A549 (cell line): ENCODE measurements around the gene SUSD1. TPM values are rescaled to one million over a fixed set of nuclear protein-coding genes. Genes with fewer than 3 reads are reported as not detected.

Experiments
- ATAC-seq, 2 experiments: fragments of 200-7000 bp in 1 of 2; fragments of >200 bp in 1 of 2; cut with Nextera tagmentation in 1 of 2; cut with Tn5 transposase in 1 of 2; 3 replicates each; pipeline versions ENCODE4 v1.8.0 to v1.9.1; 2018 to 2020; ENCODE audit warnings: mild to moderate bottlenecking in 1 of 2, moderate library complexity in 1 of 2
- CTCF ChIA-PET: fragments of 300-600 bp; sonication (Branson Sonifier 250); formaldehyde crosslinking; extraction: SDS; loops from one replicate; lab custom pipeline; 2021; ENCODE audit warnings: antibody characterized with exemption, inconsistent platforms; lab: Yijun Ruan, JAX
- POLR2A ChIA-PET: fragments of 350-600 bp; formaldehyde crosslinking; extraction: SDS; loops from one replicate; lab custom pipeline; 2021; ENCODE audit warnings: antibody characterized with exemption, inconsistent platforms; lab: Yijun Ruan, JAX
- DNase-seq, 2 experiments: peaks; one replicate each; pipeline versions ENCODE4 v3.0.0 to v3.0.0-alpha.2; 2011 to 2016; ENCODE audit warnings: low read depth in 1 of 2, low spot score in 1 of 2
- FAIRE-seq: peaks from 2 replicates; lab custom pipeline; 2011; peaks lifted over from hg19 to GRCh38; lab: Jason Lieb, UNC
- H3K27ac ChIP-seq, 2 experiments: fragments of >200 bp; sonication (Bioruptor Twin); formaldehyde crosslinking; 3 replicates each; pipeline ENCODE4 v1.5.1; 2016 to 2017
- H3K4me1 ChIP-seq: fragments of >200 bp; sonication (Bioruptor Twin); formaldehyde crosslinking; 3 replicates; pipeline ENCODE4 v1.6.1; 2016
- H3K4me2 ChIP-seq: fragments of >200 bp; sonication (Bioruptor Twin); formaldehyde crosslinking; 3 replicates; pipeline ENCODE4 v1.6.1; 2016
- H3K4me3 ChIP-seq: fragments of >200 bp; sonication (Bioruptor Twin); formaldehyde crosslinking; 3 replicates; pipeline ENCODE4 v1.5.1; 2016
- H3K9me3 ChIP-seq: fragments of >200 bp; sonication (Bioruptor Twin); formaldehyde crosslinking; 3 replicates; pipeline ENCODE4 v1.6.1; 2016
- BHLHE40 ChIP-seq: IDR thresholded peaks from 2 replicates; pipeline ENCODE4 v1.6.1; 2012; ENCODE audit warnings: low read depth, low read length, inconsistent platforms
- CBX8 ChIP-seq: fragments of 200-600 bp; sonication (generic); IDR thresholded peaks from 2 replicates; pipeline ENCODE4 v1.6.1; 2016
- CHD4 ChIP-seq: fragments of 200-600 bp; sonication (generic); IDR thresholded peaks from 2 replicates; pipeline ENCODE4 v1.6.1; 2016; ENCODE audit warnings: antibody characterized with exemption, mild to moderate bottlenecking, borderline replicate concordance
- EHF ChIP-seq: fragments of 250-450 bp; sonication (Bioruptor Pico); IDR thresholded peaks from 2 replicates; pipeline ENCODE4 v1.5.0; 2020; ENCODE audit warnings: mild to moderate bottlenecking
- EHMT2 ChIP-seq: fragments of 200-600 bp; sonication (generic); IDR thresholded peaks from 2 replicates; pipeline ENCODE4 v1.6.1; 2016; ENCODE audit warnings: antibody characterized with exemption, low read depth, mild to moderate bottlenecking, moderate library complexity
- FOXS1 ChIP-seq: fragments of 250-450 bp; sonication (Bioruptor Pico); IDR thresholded peaks from 2 replicates; pipeline ENCODE4 v1.5.0; 2020; ENCODE audit warnings: mild to moderate bottlenecking, moderate library complexity
- HDAC2 ChIP-seq: fragments of 200-600 bp; sonication (generic); IDR thresholded peaks from 2 replicates; pipeline ENCODE4 v1.6.1; 2016
- HOXB5 ChIP-seq: fragments of 250-450 bp; sonication (Bioruptor Pico); IDR thresholded peaks from 2 replicates; pipeline ENCODE4 v1.5.0; 2020; ENCODE audit warnings: mild to moderate bottlenecking, moderate library complexity
- MYC ChIP-seq: IDR thresholded peaks from 2 replicates; pipeline ENCODE4 v1.6.1; 2012; ENCODE audit warnings: mild to moderate bottlenecking, inconsistent platforms, low read length, improper control_type of control experiment, borderline replicate concordance
- NFE2L2 ChIP-seq: fragments of 150-350 bp; conservative IDR thresholded peaks from 2 replicates; pipeline ENCODE4 v1.6.1; 2014; ENCODE audit warnings: low read length
- NPAS2 ChIP-seq: fragments of 250-450 bp; sonication (Bioruptor Pico); IDR thresholded peaks from 2 replicates; pipeline ENCODE4 v1.8.0; 2022; ENCODE audit warnings: mild to moderate bottlenecking, moderate library complexity, borderline replicate concordance
- NR3C1 ChIP-seq: fragments of >200 bp; sonication (Bioruptor Twin); formaldehyde crosslinking; IDR thresholded peaks from 3 replicates; pipeline ENCODE4 v1.6.1; 2017
- POLR2AphosphoS2 ChIP-seq: conservative IDR thresholded peaks from 2 replicates; pipeline ENCODE4 v1.6.1; 2012; ENCODE audit warnings: low read length, improper control_type of control experiment, inconsistent platforms
- RAD21 ChIP-seq, 2 experiments: fragments of >200 bp in 1 of 2; sonication (Bioruptor Twin) in 1 of 2; formaldehyde crosslinking in 1 of 2; IDR thresholded peaks in 1 of 2; conservative IDR thresholded peaks in 1 of 2; 2 replicates in 1 of 2; 3 replicates in 1 of 2; pipeline ENCODE4 v1.6.1; 2012 to 2018; ENCODE audit warnings: inconsistent platforms in 1 of 2
- RCOR1 ChIP-seq: fragments of 150-350 bp; IDR thresholded peaks from 2 replicates; pipeline ENCODE4 v1.6.1; 2014; ENCODE audit warnings: antibody characterized with exemption, low read length, low read depth
- RNF2 ChIP-seq: fragments of 200-600 bp; sonication (generic); IDR thresholded peaks from 2 replicates; pipeline ENCODE4 v1.6.1; 2016; ENCODE audit warnings: low read depth, mild to moderate bottlenecking, antibody characterized with exemption, moderate library complexity, borderline replicate concordance
- TFCP2L1 ChIP-seq: fragments of 250-450 bp; sonication (Bioruptor Pico); IDR thresholded peaks from 2 replicates; pipeline ENCODE4 v1.5.0; 2021; ENCODE audit warnings: mild to moderate bottlenecking
- TP53 ChIP-seq: fragments of 250-450 bp; sonication (Bioruptor Pico); IDR thresholded peaks from 2 replicates; pipeline ENCODE4 v1.5.0; 2021; ENCODE audit warnings: mild to moderate bottlenecking, moderate library complexity
- ZFP36 ChIP-seq: fragments of 450-650 bp; IDR thresholded peaks from 2 replicates; pipeline ENCODE4 v1.6.1; 2014; ENCODE audit warnings: borderline replicate concordance; ENCODE audit not compliant: partially characterized antibody
- ZNF302 ChIP-seq: fragments of 250-450 bp; sonication (Bioruptor Pico); IDR thresholded peaks from 2 replicates; pipeline ENCODE4 v1.9.0; 2021; ENCODE audit warnings: inconsistent platforms, mild to moderate bottlenecking, moderate library complexity
- WGBS: methylation state at CpG from one replicate; pipeline ENCODE4 v1.1.6; 2017; ENCODE audit errors: missing lambda C conversion rate; 5-methylcytosine and 5-hydroxymethylcytosine counted together
- polyA plus RNA-seq, 4 experiments: library from polyadenylated mRNA; depleted of rRNA in 3 of 4; stranded (reverse); fragments of >200 nt; fragmentation: RNase III in 1 of 4; extraction: RNeasy Plus Mini Kit Qiagen cat#74134 plus additional on column Dnase treatment in 1 of 4; gene quantifications; 2 replicates in 3 of 4; 3 replicates in 1 of 4; pipeline ENCODE4 v1.2.3, GENCODE V29; 2011 to 2017
- TF ChIP-seq, protein P1 (sequence below): fragments of >200 bp; sonication (Bioruptor Twin); formaldehyde crosslinking; IDR thresholded peaks from 2 replicates; pipeline ENCODE4 v1.6.1; 2016
- TF ChIP-seq, protein P2 (sequence below): fragments of >200 bp; sonication (Bioruptor Twin); formaldehyde crosslinking; IDR thresholded peaks from 3 replicates; pipeline ENCODE4 v1.6.1; 2016
- TF ChIP-seq, protein P3 (sequence below): fragments of 250-450 bp; sonication (Bioruptor Pico); IDR thresholded peaks from 2 replicates; pipeline ENCODE4 v1.5.0; 2020; ENCODE audit warnings: low read depth, mild to moderate bottlenecking, moderate library complexity
- TF ChIP-seq, protein P4 (sequence below): IDR thresholded peaks from 2 replicates; pipeline ENCODE4 v1.6.1; 2012

The SUSD1 gene
- polyA plus RNA-seq, 2 of the 4 experiments (the other 2 are of a cell fraction), result 15.7 to 18.6 TPM

DNA sequence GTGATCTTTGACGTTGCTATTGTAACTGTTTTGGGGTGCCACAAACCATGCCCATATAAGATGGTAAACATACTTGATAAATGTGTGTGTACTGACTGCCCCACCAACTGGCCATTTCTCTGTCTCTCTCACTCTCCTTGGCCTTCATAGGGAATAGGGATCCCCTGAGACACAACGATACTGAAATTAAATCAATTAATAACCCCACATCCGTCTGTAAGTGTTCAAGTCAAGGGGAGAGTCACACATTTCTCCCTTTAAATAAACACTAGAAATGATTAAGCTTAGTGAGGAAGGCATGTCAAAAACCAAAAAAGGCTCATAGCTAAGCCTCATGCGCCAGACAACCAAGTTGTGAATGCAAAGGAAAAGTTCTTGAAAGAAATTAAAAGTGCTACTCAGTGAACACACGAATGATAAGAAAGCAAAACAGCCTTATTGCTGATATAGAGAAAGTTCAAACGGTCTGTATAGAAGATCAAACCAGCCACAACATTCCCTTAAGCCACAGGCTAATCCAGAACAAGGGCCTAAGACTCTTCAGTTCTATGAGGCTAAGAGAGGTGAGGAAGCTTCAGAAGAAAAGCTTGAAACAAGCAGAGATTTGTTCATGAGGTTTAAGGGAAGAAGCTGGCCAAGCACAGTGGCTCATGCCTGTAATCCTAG lies 167.4 kb downstream of the SUSD1 start:
- no peaks in the 10 kb centered on the region for H3K9me3 ChIP-seq
- no peak for TF ChIP-seq ZFP36
- TF ChIP-seq, protein P1, sequence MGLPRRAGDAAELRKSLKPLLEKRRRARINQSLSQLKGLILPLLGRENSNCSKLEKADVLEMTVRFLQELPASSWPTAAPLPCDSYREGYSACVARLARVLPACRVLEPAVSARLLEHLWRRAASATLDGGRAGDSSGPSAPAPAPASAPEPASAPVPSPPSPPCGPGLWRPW, result no peak
- TF ChIP-seq TFCP2L1 (CRISPR knock-in tag), result no peak
- no peak for TF ChIP-seq EHMT2
- TF ChIP-seq CBX8, result no peak
- no peak for TF ChIP-seq RAD21 (conservative IDR thresholded peaks at IDR 0.05 in 1 of 2, IDR thresholded peaks at IDR 0.05 in 1 of 2)
- no peak for TF ChIP-seq NFE2L2
- no peak for TF ChIP-seq TP53
- TF ChIP-seq FOXS1 (CRISPR knock-in tag), result no peak
- TF ChIP-seq, protein P2, sequence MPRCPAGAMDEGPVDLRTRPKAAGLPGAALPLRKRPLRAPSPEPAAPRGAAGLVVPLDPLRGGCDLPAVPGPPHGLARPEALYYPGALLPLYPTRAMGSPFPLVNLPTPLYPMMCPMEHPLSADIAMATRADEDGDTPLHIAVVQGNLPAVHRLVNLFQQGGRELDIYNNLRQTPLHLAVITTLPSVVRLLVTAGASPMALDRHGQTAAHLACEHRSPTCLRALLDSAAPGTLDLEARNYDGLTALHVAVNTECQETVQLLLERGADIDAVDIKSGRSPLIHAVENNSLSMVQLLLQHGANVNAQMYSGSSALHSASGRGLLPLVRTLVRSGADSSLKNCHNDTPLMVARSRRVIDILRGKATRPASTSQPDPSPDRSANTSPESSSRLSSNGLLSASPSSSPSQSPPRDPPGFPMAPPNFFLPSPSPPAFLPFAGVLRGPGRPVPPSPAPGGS, result no peak
- H3K4me2 ChIP-seq, result no peak overlapping the region
- ChIA-PET CTCF (interaction anchor here (0.9 to 1.5 kb wide), 4 partner anchors 13 to 353 kb away, joined by 3 to 4 read pairs (median 3); no protein-coding TSS in a partner anchor), POLR2A (no interaction called here)
- no peak for FAIRE-seq
- peak overlapping the region in 1 of 2 experiments; percentile 43; a peak in 4 of 6 replicates for H3K27ac ChIP-seq
- WGBS, result 82% methylated on average over 6 of the region's 6 CpGs
- DNase-seq, result no peak
- ATAC-seq, result no peak
- no peak overlapping the region for H3K4me3 ChIP-seq
- H3K4me1 ChIP-seq, result peaks cover 26% of the 10 kb centered on the region

DNA sequence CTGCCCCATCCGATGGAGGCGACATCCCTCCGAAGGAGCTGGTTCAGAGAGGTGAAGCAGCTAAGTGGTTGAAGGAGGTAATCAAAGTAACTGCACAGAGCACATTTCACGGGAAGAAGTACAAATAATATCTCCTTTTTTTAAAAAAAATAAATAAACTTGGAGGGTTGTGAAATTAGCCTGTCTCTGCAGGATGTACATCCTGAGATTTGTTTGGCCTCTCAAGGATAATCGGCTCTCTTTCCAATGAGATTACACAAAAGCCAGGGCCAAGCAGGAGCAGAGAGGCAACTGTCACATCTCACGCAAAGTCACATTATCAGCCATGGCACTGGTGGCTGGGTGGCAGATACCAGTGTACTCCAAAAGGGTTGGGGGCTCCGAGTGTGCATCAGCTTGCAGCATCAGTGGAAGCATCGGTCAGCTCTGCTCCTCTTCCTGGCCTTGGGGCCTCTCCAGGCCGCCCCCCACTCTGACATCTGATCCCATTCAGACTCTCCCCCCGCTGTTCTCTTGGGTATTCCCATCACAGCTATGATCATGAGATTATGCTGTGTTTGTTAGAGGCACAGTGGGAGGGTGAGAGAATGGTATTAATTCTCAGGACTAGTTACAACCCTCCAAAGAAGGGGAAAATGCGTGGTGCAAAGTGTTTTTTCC lies 168.6 kb downstream of the SUSD1 start:
- H3K4me1 ChIP-seq, result peaks cover 14% of the 10 kb centered on the region
- no peak overlapping the region for H3K4me2 ChIP-seq
- H3K9me3 ChIP-seq, result no peaks in the 10 kb centered on the region
- H3K4me3 ChIP-seq, result no peak overlapping the region
- 86% methylated on average over 11 of the region's 11 CpGs for WGBS
- no peak for FAIRE-seq
- ATAC-seq, result no peak
- TF ChIP-seq EHF (no peak), RCOR1 (no peak), POLR2AphosphoS2 (no peak), BHLHE40 (no peak), NR3C1 (no peak), RNF2 (no peak), NPAS2 (CRISPR knock-in tag) (no peak), CBX8 (no peak), HDAC2 (no peak), ZNF302 (CRISPR knock-in tag) (no peak), HOXB5 (CRISPR knock-in tag) (no peak), CHD4 (no peak), MYC (no peak)
- TF ChIP-seq, protein P3, sequence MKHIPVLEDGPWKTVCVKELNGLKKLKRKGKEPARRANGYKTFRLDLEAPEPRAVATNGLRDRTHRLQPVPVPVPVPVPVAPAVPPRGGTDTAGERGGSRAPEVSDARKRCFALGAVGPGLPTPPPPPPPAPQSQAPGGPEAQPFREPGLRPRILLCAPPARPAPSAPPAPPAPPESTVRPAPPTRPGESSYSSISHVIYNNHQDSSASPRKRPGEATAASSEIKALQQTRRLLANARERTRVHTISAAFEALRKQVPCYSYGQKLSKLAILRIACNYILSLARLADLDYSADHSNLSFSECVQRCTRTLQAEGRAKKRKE (CRISPR knock-in tag), result no peak
- TF ChIP-seq, protein P4, sequence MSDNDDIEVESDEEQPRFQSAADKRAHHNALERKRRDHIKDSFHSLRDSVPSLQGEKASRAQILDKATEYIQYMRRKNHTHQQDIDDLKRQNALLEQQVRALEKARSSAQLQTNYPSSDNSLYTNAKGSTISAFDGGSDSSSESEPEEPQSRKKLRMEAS, result no peak
- ChIA-PET POLR2A (no interaction called here), CTCF (interaction anchor here (0.6 to 1.2 kb wide), 2 partner anchors 69 to 74 kb away, joined by 3 to 4 read pairs; no protein-coding TSS in a partner anchor)
- peak overlapping the region in 1 of 2 experiments; percentile 34; a peak in 2 of 6 replicates for H3K27ac ChIP-seq
- DNase-seq, result no peak
